H9 (cell line): ENCODE measurements around the gene E2F4. TPM values are rescaled to one million over a fixed set of nuclear protein-coding genes. Genes with fewer than 3 reads are reported as not detected.

Experiments used
- DNase-seq: peaks from one replicate; pipeline ENCODE4 v3.0.0-alpha.2; 2017
- H2AFZ ChIP-seq: one replicate; pipeline ENCODE4 v1.6.1; 2013; ENCODE audit warnings: mild to moderate bottlenecking, low read length, control low read depth, moderate library complexity
- H2AK5ac ChIP-seq: 2 replicates; pipeline ENCODE4 v1.6.1; 2013; ENCODE audit warnings: low read length, control low read depth, mixed read lengths; ENCODE audit not compliant: insufficient read length
- H2BK120ac ChIP-seq: one replicate; pipeline ENCODE4 v1.6.1; 2013; ENCODE audit warnings: low read depth, mild to moderate bottlenecking, low read length, control low read depth, inconsistent platforms; ENCODE audit not compliant: poor library complexity, severe bottlenecking
- H2BK12ac ChIP-seq: 2 replicates; pipeline ENCODE4 v1.6.1; 2013; ENCODE audit warnings: low read length, control low read depth, mixed read lengths, low read depth; ENCODE audit not compliant: insufficient read length
- H2BK15ac ChIP-seq: 2 replicates; pipeline ENCODE4 v1.6.1; 2013; ENCODE audit warnings: low read depth, low read length, control low read depth
- H2BK20ac ChIP-seq: one replicate; pipeline ENCODE4 v1.6.1; 2013; ENCODE audit warnings: low read depth, mild to moderate bottlenecking, low read length, control low read depth, inconsistent platforms; ENCODE audit not compliant: poor library complexity, severe bottlenecking
- H2BK5ac ChIP-seq: 2 replicates; pipeline ENCODE4 v1.6.1; 2013; ENCODE audit warnings: low read length, control low read depth, mixed read lengths; ENCODE audit not compliant: insufficient read length
- H3K14ac ChIP-seq: 2 replicates; pipeline ENCODE4 v1.6.1; 2013; ENCODE audit warnings: low read length, control low read depth; ENCODE audit not compliant: insufficient read depth
- H3K18ac ChIP-seq: 2 replicates; pipeline ENCODE4 v1.6.1; 2013; ENCODE audit warnings: low read depth, mild to moderate bottlenecking, mixed read lengths, low read length, control low read depth; ENCODE audit not compliant: insufficient read length
- H3K23ac ChIP-seq: 2 replicates; pipeline ENCODE4 v1.6.1; 2013; ENCODE audit warnings: low read length, control low read depth, mixed read lengths, low read depth; ENCODE audit not compliant: insufficient read length
- H3K23me2 ChIP-seq: 2 replicates; pipeline ENCODE4 v1.6.1; 2013; ENCODE audit warnings: low read depth, mild to moderate bottlenecking, mixed read lengths, low read length, control low read depth; ENCODE audit not compliant: insufficient read length, poor library complexity, severe bottlenecking
- H3K27ac ChIP-seq: 2 replicates; pipeline ENCODE4 v1.5.1; 2013; ENCODE audit warnings: low read length, control low read depth, mixed read lengths, low read depth; ENCODE audit not compliant: insufficient read length
- H3K27me3 ChIP-seq: 2 replicates; pipeline ENCODE4 v1.6.1; 2013; ENCODE audit warnings: low read length, control low read depth, inconsistent platforms; ENCODE audit not compliant: insufficient read depth
- H3K4ac ChIP-seq: 2 replicates; pipeline ENCODE4 v1.6.1; 2013; ENCODE audit warnings: low read depth, mild to moderate bottlenecking, control low read depth, inconsistent platforms, low read length, moderate library complexity
- H3K4me1 ChIP-seq: 2 replicates; pipeline ENCODE4 v1.6.1; 2013; ENCODE audit warnings: low read length, control low read depth, inconsistent platforms; ENCODE audit not compliant: insufficient read depth
- H3K4me2 ChIP-seq: 2 replicates; pipeline ENCODE4 v1.6.1; 2013; ENCODE audit warnings: low read length, control low read depth, mixed read lengths; ENCODE audit not compliant: insufficient read length, insufficient read depth
- H3K56ac ChIP-seq: 2 replicates; pipeline ENCODE4 v1.6.1; 2013; ENCODE audit warnings: low read depth, mild to moderate bottlenecking, mixed read lengths, low read length, control low read depth; ENCODE audit not compliant: insufficient read length
- H3K79me1 ChIP-seq: 2 replicates; pipeline ENCODE4 v1.6.1; 2013; ENCODE audit warnings: low read depth, mild to moderate bottlenecking, moderate library complexity, low read length, control low read depth, inconsistent platforms; ENCODE audit not compliant: insufficient read depth, poor library complexity, severe bottlenecking
- H3K79me2 ChIP-seq: 2 replicates; pipeline ENCODE4 v1.6.1; 2013; ENCODE audit warnings: low read length, control low read depth, inconsistent platforms; ENCODE audit not compliant: insufficient read depth
- H3K9ac ChIP-seq: 2 replicates; pipeline ENCODE4 v1.6.1; 2013; ENCODE audit warnings: low read length, control low read depth, mixed read lengths; ENCODE audit not compliant: insufficient read length; ENCODE audit errors: extremely low read depth
- H3K9me3 ChIP-seq: one replicate; pipeline ENCODE4 v1.6.1; 2013; ENCODE audit warnings: low read depth, low read length, inconsistent platforms; ENCODE audit not compliant: control insufficient read depth
- H3T11ph ChIP-seq: one replicate; pipeline ENCODE4 v1.6.1; 2013; ENCODE audit warnings: mild to moderate bottlenecking, low read length, control low read depth, inconsistent platforms
- H4K20me1 ChIP-seq: one replicate; pipeline ENCODE4 v1.6.1; 2013; ENCODE audit not compliant: control insufficient read depth, insufficient read length, insufficient read depth
- H4K5ac ChIP-seq: 2 replicates; pipeline ENCODE4 v1.6.1; 2013; ENCODE audit warnings: low read depth, mild to moderate bottlenecking, mixed read lengths, low read length, control low read depth; ENCODE audit not compliant: insufficient read length
- H4K8ac ChIP-seq: replicated peaks from 2 replicates; pipeline ENCODE4 v1.6.1; 2013; ENCODE audit warnings: low read length, control low read depth, mixed read lengths, low read depth; ENCODE audit not compliant: insufficient read length
- H4K91ac ChIP-seq: 2 replicates; pipeline ENCODE4 v1.6.1; 2013; ENCODE audit warnings: low read depth, mild to moderate bottlenecking, moderate library complexity, mixed read lengths, low read length, control low read depth; ENCODE audit not compliant: insufficient read length
- H3K27ac Mint-ChIP-seq, 3 experiments: 2 replicates in 2 of 3; 3 replicates in 1 of 3; pipeline ENCODE4 v1.8.0; 2020 to 2021; ENCODE audit warnings: mixed read lengths in 3 of 3, mild to moderate bottlenecking in 1 of 3, moderate library complexity in 1 of 3
- H3K27me3 Mint-ChIP-seq: 2 replicates; pipeline ENCODE4 v1.8.0; 2021; ENCODE audit warnings: low read depth, mild to moderate bottlenecking, moderate library complexity, mixed read lengths
- H3K36me3 Mint-ChIP-seq, 3 experiments: 2 replicates in 2 of 3; 3 replicates in 1 of 3; pipeline ENCODE4 v1.8.0; 2020 to 2021; ENCODE audit warnings: low read depth in 3 of 3, mixed read lengths in 3 of 3; ENCODE audit not compliant: insufficient read depth in 1 of 3
- H3K4me1 Mint-ChIP-seq, 2 experiments: 2 replicates each; pipeline ENCODE4 v1.8.0; 2020; ENCODE audit warnings: mixed read lengths in 2 of 2
- H3K4me3 Mint-ChIP-seq, 2 experiments: 2 replicates in 1 of 2; 3 replicates in 1 of 2; pipeline ENCODE4 v1.8.0; 2020 to 2021; ENCODE audit warnings: mild to moderate bottlenecking in 2 of 2, mixed read lengths in 2 of 2, moderate library complexity in 1 of 2
- H3K9me3 Mint-ChIP-seq, 2 experiments: 2 replicates in 1 of 2; 3 replicates in 1 of 2; pipeline ENCODE4 v1.8.0; 2020; ENCODE audit warnings: mild to moderate bottlenecking in 2 of 2, mixed read lengths in 2 of 2, moderate library complexity in 1 of 2
- WGBS: extraction: QIAGEN DNeasy Blood & Tissue Kit; methylation state at CpG from one replicate; pipeline ENCODE4 v1.1.7; 2013; ENCODE audit warnings: missing lambda C conversion rate, low lambda C conversion rate, mixed read lengths; ENCODE audit not compliant: insufficient read length; ENCODE audit errors: extremely low coverage; 5-methylcytosine and 5-hydroxymethylcytosine counted together
- total RNA-seq: library from RNA; stranded (reverse); gene quantifications from 2 replicates; pipeline ENCODE4 v1.2.1, GENCODE V29; 2021
- TF ChIP-seq, protein P1 (sequence below): fragments of 200-600 bp; sonication (generic); conservative IDR thresholded peaks from 3 replicates; pipeline ENCODE4 v1.8.0; 2021; ENCODE audit warnings: antibody characterized with exemption, mild to moderate bottlenecking

Gene E2F4
- total RNA-seq, 1 experiment from 2014 or later, result 116 TPM

DNA sequence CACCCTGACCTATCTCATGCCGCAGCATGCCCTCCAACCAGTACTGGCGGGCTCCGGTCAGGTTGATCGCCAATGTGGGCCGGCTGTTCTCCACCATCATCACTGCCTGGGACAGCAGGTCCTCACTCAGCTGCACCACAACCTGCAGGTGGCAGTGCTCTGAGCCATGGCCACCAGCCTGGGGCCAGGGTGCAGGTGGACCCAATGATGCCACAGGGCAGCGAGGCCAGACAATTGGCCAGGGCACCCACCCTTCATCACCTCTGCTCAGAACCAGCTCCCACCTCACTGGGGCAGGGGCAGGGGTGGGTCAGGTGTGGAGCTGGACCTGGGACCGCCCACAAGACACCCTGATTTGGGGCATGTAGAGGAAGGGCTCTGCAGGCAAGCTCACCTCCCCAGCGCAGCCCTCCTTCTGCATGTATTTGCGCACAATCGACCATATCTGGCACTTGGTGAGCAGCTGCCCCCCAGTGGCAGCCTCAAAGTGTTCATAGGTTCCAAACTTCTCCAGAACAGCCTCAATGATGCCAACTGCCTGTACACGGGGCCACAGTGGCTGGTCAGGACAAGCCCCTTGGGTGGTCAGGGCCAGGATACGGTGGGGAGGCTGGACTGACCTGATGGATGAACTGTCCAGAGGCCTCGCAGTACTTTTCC, 12.4 kb upstream of the E2F4 start:
- H3K4me3 Mint-ChIP-seq, result peak overlapping the region in 1 of 2 experiments; percentile 39; a peak in 2 of 5 replicates
- peaks cover 10% of the 10 kb centered on the region; the same call in 1 of the 2 replicates for H3K27me3 ChIP-seq
- no peak overlapping the region for H3K4ac ChIP-seq
- H3K27ac Mint-ChIP-seq, result no peak overlapping the region
- TF ChIP-seq, protein P1, sequence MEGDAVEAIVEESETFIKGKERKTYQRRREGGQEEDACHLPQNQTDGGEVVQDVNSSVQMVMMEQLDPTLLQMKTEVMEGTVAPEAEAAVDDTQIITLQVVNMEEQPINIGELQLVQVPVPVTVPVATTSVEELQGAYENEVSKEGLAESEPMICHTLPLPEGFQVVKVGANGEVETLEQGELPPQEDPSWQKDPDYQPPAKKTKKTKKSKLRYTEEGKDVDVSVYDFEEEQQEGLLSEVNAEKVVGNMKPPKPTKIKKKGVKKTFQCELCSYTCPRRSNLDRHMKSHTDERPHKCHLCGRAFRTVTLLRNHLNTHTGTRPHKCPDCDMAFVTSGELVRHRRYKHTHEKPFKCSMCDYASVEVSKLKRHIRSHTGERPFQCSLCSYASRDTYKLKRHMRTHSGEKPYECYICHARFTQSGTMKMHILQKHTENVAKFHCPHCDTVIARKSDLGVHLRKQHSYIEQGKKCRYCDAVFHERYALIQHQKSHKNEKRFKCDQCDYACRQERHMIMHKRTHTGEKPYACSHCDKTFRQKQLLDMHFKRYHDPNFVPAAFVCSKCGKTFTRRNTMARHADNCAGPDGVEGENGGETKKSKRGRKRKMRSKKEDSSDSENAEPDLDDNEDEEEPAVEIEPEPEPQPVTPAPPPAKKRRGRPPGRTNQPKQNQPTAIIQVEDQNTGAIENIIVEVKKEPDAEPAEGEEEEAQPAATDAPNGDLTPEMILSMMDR, result peak; percentile 7; the same call in 1 of the 3 replicates
- peaks cover 0 to 7% (median 4%) of the 10 kb centered on the region in 3 experiments; a peak in 2 of 7 replicates for H3K36me3 Mint-ChIP-seq
- no peaks in the 10 kb centered on the region for H3K9me3 Mint-ChIP-seq
- no peak overlapping the region for H2AFZ ChIP-seq
- no peak overlapping the region for H3K23ac ChIP-seq
- no peak overlapping the region for H2AK5ac ChIP-seq
- no peak overlapping the region for H2BK5ac ChIP-seq
- no peaks in the 10 kb centered on the region for H3K9me3 ChIP-seq
- peak; percentile 63 for DNase-seq
- no peak overlapping the region for H2BK20ac ChIP-seq
- no peaks in the 10 kb centered on the region for H4K20me1 ChIP-seq
- H2BK120ac ChIP-seq, result no peak overlapping the region
- no peaks in the 10 kb centered on the region for H3K79me2 ChIP-seq
- H3K56ac ChIP-seq, result no peak overlapping the region
- no peaks in the 10 kb centered on the region for H3K79me1 ChIP-seq
- H3K4me2 ChIP-seq, result no peak overlapping the region
- no peak overlapping the region for H3K9ac ChIP-seq
- H3K4me1 Mint-ChIP-seq, result peaks cover 14 to 15% of the 10 kb centered on the region in 2 experiments
- peaks cover 19% of the 10 kb centered on the region for H3K23me2 ChIP-seq
- WGBS, result no CpG with 5 or more reads among the region's 13 CpGs
- no peak overlapping the region for H3K27ac ChIP-seq
- H3K18ac ChIP-seq, result no peak overlapping the region
- H2BK12ac ChIP-seq, result no peak overlapping the region
- H4K8ac ChIP-seq, result no peak overlapping the region
- H4K91ac ChIP-seq, result no peak overlapping the region
- peaks cover 37% of the 10 kb centered on the region for H3K27me3 Mint-ChIP-seq
- H2BK15ac ChIP-seq, result no peak overlapping the region
- H3K4me1 ChIP-seq, result peaks cover 2% of the 10 kb centered on the region; the same call in 1 of the 2 replicates
- H3T11ph ChIP-seq, result no peak overlapping the region
- H3K14ac ChIP-seq, result no peak overlapping the region
- no peak overlapping the region for H4K5ac ChIP-seq
